Sigmoid colon (tissue), 7 donors: ENCODE measurements around the gene HMHB1. TPM values are rescaled to one million over a fixed set of nuclear protein-coding genes. Genes with fewer than 3 reads are reported as not detected.

Experiments
- DNase-seq: peaks from one replicate; pipeline ENCODE4 v3.0.0-alpha.2; 2019
- H3K27ac ChIP-seq, 4 donors: fragments of 200-600 bp; sonication (generic); one replicate each; pipeline ENCODE4 v1.5.1; 2016 to 2019; ENCODE audit warnings: mild to moderate bottlenecking in 1 of 4
- H3K27me3 ChIP-seq, 3 donors: fragments of 200-600 bp; sonication (generic); one replicate each; pipeline ENCODE4 v1.5.1; 2019; ENCODE audit warnings: mild to moderate bottlenecking in 1 of 3
- H3K36me3 ChIP-seq, 4 donors: fragments of 200-600 bp; sonication (generic); one replicate each; pipeline ENCODE4 v1.5.1; 2016 to 2019
- H3K4me1 ChIP-seq, 4 donors: fragments of 200-600 bp; sonication (generic); one replicate each; pipeline ENCODE4 v1.5.1; 2017 to 2019
- H3K4me3 ChIP-seq, 4 donors: fragments of 200-600 bp; sonication (generic); one replicate each; pipeline ENCODE4 v1.5.1; 2017 to 2019; ENCODE audit warnings: mild to moderate bottlenecking in 2 of 4, moderate library complexity in 1 of 4
- H3K9me3 ChIP-seq, 4 donors: fragments of 200-600 bp in 3 of 4; sonication (generic) in 3 of 4; one replicate each; pipeline versions ENCODE4 v1.5.1 to v1.6.1; 2013 to 2019
- CTCF ChIP-seq, 4 experiments: fragments of 450-650 bp in 3 of 4; fragments of 200-600 bp in 1 of 4; IDR thresholded peaks; one replicate each; pipeline ENCODE4 v1.5.1; 2016 to 2019; ENCODE audit warnings: antibody characterized with exemption in 4 of 4, mild to moderate bottlenecking in 3 of 4, moderate library complexity in 2 of 4
- EP300 ChIP-seq, 4 donors: sonication (generic); formaldehyde crosslinking; IDR thresholded peaks; one replicate each; pipeline ENCODE4 v1.6.1; 2017; ENCODE audit warnings: antibody characterized with exemption in 4 of 4
- POLR2A ChIP-seq, 2 donors: fragments of 450-650 bp; IDR thresholded peaks; one replicate each; pipeline ENCODE4 v1.6.1; 2016; ENCODE audit warnings: antibody characterized with exemption in 2 of 2, mild to moderate bottlenecking in 2 of 2, moderate library complexity in 2 of 2
- POLR2AphosphoS5 ChIP-seq, 4 donors: sonication (generic); formaldehyde crosslinking; IDR thresholded peaks; one replicate each; pipeline ENCODE4 v1.6.1; 2017; ENCODE audit warnings: antibody characterized with exemption in 4 of 4
- WGBS, 2 donors: extraction: QIAGEN DNeasy Blood & Tissue Kit; methylation state at CpG; one replicate each; pipeline ENCODE4 v1.1.7; 2013; 5-methylcytosine and 5-hydroxymethylcytosine counted together
- intact Hi-C: fragments of 100-400 bp; cut with DNase I; formaldehyde crosslinking; loops from one replicate; pipeline ENCODE4 v1.15.1; 2023
- polyA plus RNA-seq, 3 donors: library from polyadenylated mRNA; stranded (reverse); fragments of 200-250 nt; gene quantifications; one replicate each; pipeline ENCODE4 v1.2.3, GENCODE V29; 2013
- total RNA-seq, 4 donors: library from RNA; depleted of rRNA; stranded (reverse); fragments of >200 nt; gene quantifications; one replicate each; pipeline ENCODE4 v1.1.0, GENCODE V29; 2016
- donor health status: healthy with polysubstance abuse.
- donor health status: Bipolar disorder and iron deficiency.
- donor health status: healthy.

HMHB1 gene
- total and polyA plus RNA-seq, 7 donors: not detected

GRCh38 chr5:143788401-143788800 lies 23.6 kb upstream of the HMHB1 start:
- WGBS, 2 donors: 92% methylated on average over 1 of the region's 1 CpG
- no peak overlapping the region for H3K27ac ChIP-seq
- no peaks in the 10 kb centered on the region for H3K36me3 ChIP-seq
- no peaks in the 10 kb centered on the region for H3K4me1 ChIP-seq
- H3K4me3 ChIP-seq: no peak overlapping the region
- H3K9me3 ChIP-seq: no peaks in the 10 kb centered on the region
- intact Hi-C loops: no loop called here
- TF ChIP-seq EP300 (IDR thresholded peaks at IDR 0.05) (no peak), POLR2A (IDR thresholded peaks at IDR 0.05) (no peak), POLR2AphosphoS5 (IDR thresholded peaks at IDR 0.05) (no peak), CTCF (IDR thresholded peaks at IDR 0.05) (no peak)
- no peak for DNase-seq
- H3K27me3 ChIP-seq: no peaks in the 10 kb centered on the region

- Histone ChIP-seq H3K4me3 (no peak overlapping the region), H3K9me3 (no peaks in the 10 kb centered on the region), H3K36me3 (no peaks in the 10 kb centered on the region), H3K27me3 (no peaks in the 10 kb centered on the region), H3K4me1 (no peaks in the 10 kb centered on the region), H3K27ac (no peak overlapping the region)
- no peak for DNase-seq
- TF ChIP-seq CTCF (IDR thresholded peaks at IDR 0.05) (no peak), POLR2AphosphoS5 (IDR thresholded peaks at IDR 0.05) (no peak), EP300 (IDR thresholded peaks at IDR 0.05) (no peak), POLR2A (IDR thresholded peaks at IDR 0.05) (no peak)
- 84 to 91% methylated on average over 2 of the region's 2 CpGs for WGBS, 2 donors
- intact Hi-C loops: no loop called here
Observed at GRCh38 chr5:143790457-143791112, 21.4 kb upstream of the HMHB1 start.

- Histone ChIP-seq H3K4me3 (no peak overlapping the region), H3K27me3 (no peaks in the 10 kb centered on the region)
Observed at GRCh38 chr5:143791848-143792731, 19.9 kb upstream of the HMHB1 start.

GRCh38 chr5:143793249-143793648 lies 18.7 kb upstream of the HMHB1 start:
- Histone ChIP-seq H3K27me3 (no peaks in the 10 kb centered on the region), H3K9me3 (no peaks in the 10 kb centered on the region), H3K36me3 (no peaks in the 10 kb centered on the region), H3K4me3 (no peak overlapping the region), H3K4me1 (no peaks in the 10 kb centered on the region), H3K27ac (no peak overlapping the region)
- no peak for DNase-seq
- no peak for TF ChIP-seq POLR2A (IDR thresholded peaks at IDR 0.05)
- TF ChIP-seq CTCF (IDR thresholded peaks at IDR 0.05): no peak
- no peak for TF ChIP-seq EP300 (IDR thresholded peaks at IDR 0.05)
- TF ChIP-seq POLR2AphosphoS5 (IDR thresholded peaks at IDR 0.05): no peak
- 90% methylated on average over 2 of the region's 2 CpGs for WGBS, 2 donors
- intact Hi-C loops: no loop called here

More at GRCh38 chr5:143791848-143792731, 19.9 kb upstream of the HMHB1 start:
- Histone ChIP-seq H3K27ac (no peak overlapping the region), H3K9me3 (no peaks in the 10 kb centered on the region), H3K4me1 (no peaks in the 10 kb centered on the region), H3K36me3 (no peaks in the 10 kb centered on the region)
- intact Hi-C loops: no loop called here
- WGBS, 2 donors: 59 to 84% methylated on average over 10 of the region's 10 CpGs
- DNase-seq: no peak
- TF ChIP-seq EP300 (IDR thresholded peaks at IDR 0.05): no peak

GRCh38 chr5:143796125-143796524 lies 15.8 kb upstream of the HMHB1 start:
- Histone ChIP-seq H3K4me1 (no peaks in the 10 kb centered on the region), H3K4me3 (no peak overlapping the region), H3K9me3 (no peaks in the 10 kb centered on the region), H3K27ac (no peak overlapping the region), H3K27me3 (no peaks in the 10 kb centered on the region), H3K36me3 (no peaks in the 10 kb centered on the region)
- intact Hi-C loops: no loop called here
- DNase-seq: no peak
- 75 to 78% methylated on average over 4 of the region's 4 CpGs for WGBS, 2 donors
- TF ChIP-seq POLR2AphosphoS5 (IDR thresholded peaks at IDR 0.05): no peak
- no peak for TF ChIP-seq CTCF (IDR thresholded peaks at IDR 0.05)
- no peak for TF ChIP-seq EP300 (IDR thresholded peaks at IDR 0.05)
- no peak for TF ChIP-seq POLR2A (IDR thresholded peaks at IDR 0.05)
